ENCODE results near the gene MINDY4B. TPM values are rescaled to one million over a fixed set of nuclear protein-coding genes. Genes with fewer than 3 reads are reported as not detected.
"Not testable (repeated sequence)": the region's sequence is repeated elsewhere in the genome, so short reads cannot be mapped to it uniquely, and the experiment has no call there.

Gene MINDY4B
- total RNA-seq, 1 donor from 2014 or later, result not detected

GRCh38 chr3:150874666-150875219 lies 30.5 kb downstream of the MINDY4B start:
- no peak overlapping the region for H3K27ac Mint-ChIP-seq (ENCODE audit: unreplicated experiment)
- no peak for DNase-seq
- H3K4me3 Mint-ChIP-seq (ENCODE audit: unreplicated experiment), result no peak overlapping the region
- no peaks in the 10 kb centered on the region for H3K27me3 Mint-ChIP-seq (ENCODE audit: unreplicated experiment)
- no peaks in the 10 kb centered on the region for H3K9me3 Mint-ChIP-seq (ENCODE audit: unreplicated experiment)
- TF ChIP-seq, protein P1, sequence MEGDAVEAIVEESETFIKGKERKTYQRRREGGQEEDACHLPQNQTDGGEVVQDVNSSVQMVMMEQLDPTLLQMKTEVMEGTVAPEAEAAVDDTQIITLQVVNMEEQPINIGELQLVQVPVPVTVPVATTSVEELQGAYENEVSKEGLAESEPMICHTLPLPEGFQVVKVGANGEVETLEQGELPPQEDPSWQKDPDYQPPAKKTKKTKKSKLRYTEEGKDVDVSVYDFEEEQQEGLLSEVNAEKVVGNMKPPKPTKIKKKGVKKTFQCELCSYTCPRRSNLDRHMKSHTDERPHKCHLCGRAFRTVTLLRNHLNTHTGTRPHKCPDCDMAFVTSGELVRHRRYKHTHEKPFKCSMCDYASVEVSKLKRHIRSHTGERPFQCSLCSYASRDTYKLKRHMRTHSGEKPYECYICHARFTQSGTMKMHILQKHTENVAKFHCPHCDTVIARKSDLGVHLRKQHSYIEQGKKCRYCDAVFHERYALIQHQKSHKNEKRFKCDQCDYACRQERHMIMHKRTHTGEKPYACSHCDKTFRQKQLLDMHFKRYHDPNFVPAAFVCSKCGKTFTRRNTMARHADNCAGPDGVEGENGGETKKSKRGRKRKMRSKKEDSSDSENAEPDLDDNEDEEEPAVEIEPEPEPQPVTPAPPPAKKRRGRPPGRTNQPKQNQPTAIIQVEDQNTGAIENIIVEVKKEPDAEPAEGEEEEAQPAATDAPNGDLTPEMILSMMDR (IDR thresholded peaks at IDR 0.05; ENCODE audit: partially characterized antibody, unreplicated experiment), result no peak
- H3K4me1 Mint-ChIP-seq (ENCODE audit: low read depth, unreplicated experiment), result no peaks in the 10 kb centered on the region
- no peaks in the 10 kb centered on the region for H3K36me3 Mint-ChIP-seq (ENCODE audit: unreplicated experiment)

- DNase-seq, result no peak
- Mint-ChIP-seq H3K27me3 (ENCODE audit: unreplicated experiment) (peaks cover 3% of the 10 kb centered on the region), H3K9me3 (ENCODE audit: unreplicated experiment) (no peaks in the 10 kb centered on the region), H3K4me3 (ENCODE audit: unreplicated experiment) (no peak overlapping the region), H3K4me1 (ENCODE audit: low read depth, unreplicated experiment) (no peaks in the 10 kb centered on the region), H3K27ac (ENCODE audit: unreplicated experiment) (no peak overlapping the region), H3K36me3 (ENCODE audit: unreplicated experiment) (no peaks in the 10 kb centered on the region)
- TF ChIP-seq, protein P1 (IDR thresholded peaks at IDR 0.05; ENCODE audit: partially characterized antibody, unreplicated experiment), result no peak
Observed at GRCh38 chr3:150871192-150871591, 34.0 kb downstream of the MINDY4B start.

- Mint-ChIP-seq H3K4me3 (ENCODE audit: unreplicated experiment) (no peak overlapping the region), H3K27me3 (ENCODE audit: unreplicated experiment) (peaks cover 3% of the 10 kb centered on the region), H3K36me3 (ENCODE audit: unreplicated experiment) (no peaks in the 10 kb centered on the region), H3K27ac (ENCODE audit: unreplicated experiment) (no peak overlapping the region), H3K9me3 (ENCODE audit: unreplicated experiment) (no peaks in the 10 kb centered on the region), H3K4me1 (ENCODE audit: low read depth, unreplicated experiment) (no peaks in the 10 kb centered on the region)
- DNase-seq, result no peak
- TF ChIP-seq, protein P1 (IDR thresholded peaks at IDR 0.05; ENCODE audit: partially characterized antibody, unreplicated experiment), result no peak
Observed at GRCh38 chr3:150870406-150870805, 34.8 kb downstream of the MINDY4B start.

- no peak overlapping the region for H3K4me3 Mint-ChIP-seq (ENCODE audit: unreplicated experiment)
- no peaks in the 10 kb centered on the region for H3K36me3 Mint-ChIP-seq (ENCODE audit: unreplicated experiment)
- no peak overlapping the region for H3K27ac Mint-ChIP-seq (ENCODE audit: unreplicated experiment)
- H3K9me3 Mint-ChIP-seq (ENCODE audit: unreplicated experiment), result peaks cover 4% of the 10 kb centered on the region
- no peak for DNase-seq
- peaks cover 7% of the 10 kb centered on the region for H3K27me3 Mint-ChIP-seq (ENCODE audit: unreplicated experiment)
- TF ChIP-seq, protein P1 (IDR thresholded peaks at IDR 0.05; ENCODE audit: partially characterized antibody, unreplicated experiment), result no peak
- H3K4me1 Mint-ChIP-seq (ENCODE audit: low read depth, unreplicated experiment), result no peaks in the 10 kb centered on the region
Observed at GRCh38 chr3:150868282-150868681, 37.0 kb downstream of the MINDY4B start.

DNA sequence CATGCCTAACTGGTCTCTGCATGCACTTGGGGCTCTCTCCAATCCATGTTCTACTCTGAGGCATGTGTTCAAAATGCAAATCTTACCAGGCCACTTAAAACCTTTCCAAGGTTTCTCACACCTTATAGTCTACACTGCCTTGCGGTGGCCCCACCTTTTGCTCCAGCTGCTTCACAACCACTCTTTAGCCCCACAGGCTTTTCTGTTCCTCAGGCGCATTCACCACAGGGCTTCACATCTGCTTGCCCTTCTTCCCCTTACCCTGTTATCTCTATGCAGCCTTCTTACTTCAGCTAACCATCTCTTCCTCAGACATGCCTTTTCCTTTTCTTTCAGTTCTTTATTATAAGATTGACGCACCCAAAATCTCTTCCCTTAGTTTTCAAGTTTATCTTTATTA lies 37.8 kb downstream of the MINDY4B start:
- DNase-seq, result no peak
- H3K4me1 Mint-ChIP-seq (ENCODE audit: low read depth, unreplicated experiment), result no peaks in the 10 kb centered on the region
- H3K4me3 Mint-ChIP-seq (ENCODE audit: unreplicated experiment), result no peak overlapping the region
- H3K27me3 Mint-ChIP-seq (ENCODE audit: unreplicated experiment), result peaks cover 7% of the 10 kb centered on the region
- no peak overlapping the region for H3K27ac Mint-ChIP-seq (ENCODE audit: unreplicated experiment)
- no peaks in the 10 kb centered on the region for H3K36me3 Mint-ChIP-seq (ENCODE audit: unreplicated experiment)
- H3K9me3 Mint-ChIP-seq (ENCODE audit: unreplicated experiment), result peaks cover 4% of the 10 kb centered on the region
- TF ChIP-seq, protein P1 (IDR thresholded peaks at IDR 0.05; ENCODE audit: partially characterized antibody, unreplicated experiment), result no peak

GRCh38 chr3:150863921-150864320 lies 41.3 kb downstream of the MINDY4B start:
- H3K4me3 Mint-ChIP-seq (ENCODE audit: unreplicated experiment); H3K27ac Mint-ChIP-seq (ENCODE audit: unreplicated experiment); H3K36me3 Mint-ChIP-seq (ENCODE audit: unreplicated experiment); H3K27me3 Mint-ChIP-seq (ENCODE audit: unreplicated experiment); H3K9me3 Mint-ChIP-seq (ENCODE audit: unreplicated experiment); DNase-seq; H3K4me1 Mint-ChIP-seq (ENCODE audit: low read depth, unreplicated experiment): not testable (repeated sequence)
